Endodermal cell (in vitro differentiated cells): ENCODE data around the gene PPP1R14D. TPM values are rescaled to one million over a fixed set of nuclear protein-coding genes. Genes with fewer than 3 reads are reported as not detected.

ENCODE experiments used
- DNase-seq: peaks from one replicate; pipeline ENCODE4 v3.0.0-alpha.2; 2017
- H3K27ac ChIP-seq: 2 replicates; pipeline ENCODE4 v1.5.1; 2013; ENCODE audit warnings: mild to moderate bottlenecking, low read depth, low read length, moderate library complexity
- H3K27me3 ChIP-seq: 2 replicates; pipeline ENCODE4 v1.6.1; 2013; ENCODE audit warnings: mild to moderate bottlenecking, low read length, moderate library complexity; ENCODE audit not compliant: insufficient read depth, control insufficient read depth, poor library complexity, severe bottlenecking
- H3K36me3 ChIP-seq: 2 replicates; pipeline ENCODE4 v1.7.0; 2013; ENCODE audit warnings: mild to moderate bottlenecking, low read length, moderate library complexity; ENCODE audit not compliant: control insufficient read depth, insufficient read depth
- H3K4me1 ChIP-seq: one replicate; pipeline ENCODE4 v1.7.0; 2013; ENCODE audit warnings: low read length; ENCODE audit not compliant: control insufficient read depth, insufficient read depth
- H3K4me3 ChIP-seq: 2 replicates; pipeline ENCODE4 v1.5.1; 2013; ENCODE audit warnings: mild to moderate bottlenecking, low read length, moderate library complexity
- H3K9ac ChIP-seq: 2 replicates; pipeline ENCODE4 v1.6.1; 2013; ENCODE audit warnings: mild to moderate bottlenecking, low read length, moderate library complexity; ENCODE audit not compliant: poor library complexity, severe bottlenecking; ENCODE audit errors: extremely low read depth
- H3K9me3 ChIP-seq: 2 replicates; pipeline ENCODE4 v1.6.1; 2013; ENCODE audit warnings: mild to moderate bottlenecking, low read length, moderate library complexity; ENCODE audit not compliant: control insufficient read depth
- H3K27ac Mint-ChIP-seq: 2 replicates; pipeline ENCODE4 v1.8.0; 2020; ENCODE audit warnings: mixed read lengths
- H3K27me3 Mint-ChIP-seq: 2 replicates; pipeline ENCODE4 v1.8.0; 2021; ENCODE audit warnings: mild to moderate bottlenecking, mixed read lengths; ENCODE audit not compliant: insufficient read depth
- H3K36me3 Mint-ChIP-seq: 2 replicates; pipeline ENCODE4 v1.8.0; 2020; ENCODE audit warnings: low read depth, mixed read lengths
- H3K4me1 Mint-ChIP-seq: 2 replicates; pipeline ENCODE4 v1.8.0; 2020; ENCODE audit warnings: mixed read lengths
- H3K4me3 Mint-ChIP-seq: 2 replicates; pipeline ENCODE4 v1.8.0; 2020; ENCODE audit warnings: mild to moderate bottlenecking, moderate library complexity, mixed read lengths
- H3K9me3 Mint-ChIP-seq: 2 replicates; pipeline ENCODE4 v1.8.0; 2020; ENCODE audit warnings: mild to moderate bottlenecking, mixed read lengths
- WGBS, 2 experiments: methylation state at CpG; one replicate each; pipeline versions ENCODE4 v1.1.5 to v1.1.7; 2013; ENCODE audit warnings: missing lambda C conversion rate in 2 of 2, mixed read lengths in 1 of 2; ENCODE audit not compliant: insufficient coverage in 1 of 2, insufficient read length in 1 of 2; 5-methylcytosine and 5-hydroxymethylcytosine counted together
- total RNA-seq, 2 donors: library from RNA; stranded (reverse); fragmentation: NEBNext Ultra II Directional in 1 of 2; extraction: Animal tissue kit (Norgen Biotek cat#: 25700) in 1 of 2; gene quantifications; 2 replicates in 1 of 2; 3 replicates in 1 of 2; pipeline ENCODE4 v1.2.1, GENCODE V29; 2021
- TF ChIP-seq, protein P1 (sequence below): fragments of 200-600 bp; sonication (generic); conservative IDR thresholded peaks from 2 replicates; pipeline ENCODE4 v1.5.0; 2021; ENCODE audit warnings: antibody characterized with exemption, mild to moderate bottlenecking

The PPP1R14D gene
- total RNA-seq, 2 donors from 2014 or later, result not detected

DNA sequence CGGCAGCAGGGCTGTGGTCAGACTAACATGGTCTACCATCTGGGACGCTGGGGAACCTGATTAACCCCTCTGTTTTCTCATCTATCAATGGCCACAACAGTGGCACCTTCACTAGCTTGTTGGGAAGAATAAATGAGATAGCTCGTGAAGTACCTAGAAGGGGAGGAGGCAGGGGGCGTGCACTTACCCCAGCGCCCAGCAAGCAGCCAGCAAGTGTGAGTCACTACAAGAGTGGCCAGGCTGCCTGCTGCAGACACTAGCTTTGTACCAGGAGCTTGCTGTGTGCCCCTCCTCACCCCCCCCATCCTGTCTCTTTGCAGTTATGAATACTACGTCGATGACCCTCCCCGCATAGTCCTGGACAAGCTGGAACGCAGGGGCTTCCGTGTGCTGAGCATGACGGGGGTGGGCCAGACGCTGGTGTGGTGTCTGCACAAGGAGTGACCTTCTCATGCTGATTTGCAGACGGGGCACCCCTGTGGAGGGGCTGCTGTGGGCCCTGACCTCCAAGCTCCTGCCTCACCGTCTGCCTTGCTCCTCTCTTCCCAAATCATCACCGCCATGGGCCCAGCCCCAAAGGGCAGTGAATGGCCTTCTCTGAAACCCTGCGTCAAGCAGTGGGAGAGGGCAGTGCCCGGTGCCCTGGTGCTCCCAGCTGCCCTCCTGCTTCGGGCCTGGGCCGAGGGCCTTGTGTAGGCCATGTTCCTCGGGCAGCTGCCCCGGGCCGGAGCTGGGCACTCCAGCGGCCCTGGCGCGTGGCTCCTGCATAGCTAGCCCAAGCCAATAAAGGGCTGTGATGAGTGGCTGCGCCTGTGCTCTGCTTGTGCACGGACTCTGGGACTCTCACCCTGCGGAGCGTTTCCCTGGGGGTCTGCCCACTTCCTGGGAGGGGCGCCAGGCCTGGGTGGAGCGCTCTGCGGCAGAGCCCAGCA is 61.3 kb downstream of the PPP1R14D start:
- H3K9me3 Mint-ChIP-seq, result no peaks in the 10 kb centered on the region
- Histone ChIP-seq H3K36me3 (peaks cover 6% of the 10 kb centered on the region), H3K4me1 (peaks cover 8% of the 10 kb centered on the region), H3K4me3 (no peak overlapping the region), H3K9ac (no peak overlapping the region), H3K27ac (peak overlapping the region; percentile 72), H3K27me3 (no peaks in the 10 kb centered on the region), H3K9me3 (no peaks in the 10 kb centered on the region)
- peak; percentile 82 for DNase-seq
- H3K36me3 Mint-ChIP-seq, result peaks cover 2% of the 10 kb centered on the region
- 74 to 85% methylated on average over 15 to 32 of the region's 32 CpGs for WGBS, 2 experiments
- no peaks in the 10 kb centered on the region for H3K27me3 Mint-ChIP-seq
- H3K4me3 Mint-ChIP-seq, result no peak overlapping the region
- H3K27ac Mint-ChIP-seq, result no peak overlapping the region
- peaks cover 21% of the 10 kb centered on the region for H3K4me1 Mint-ChIP-seq
- TF ChIP-seq, protein P1, sequence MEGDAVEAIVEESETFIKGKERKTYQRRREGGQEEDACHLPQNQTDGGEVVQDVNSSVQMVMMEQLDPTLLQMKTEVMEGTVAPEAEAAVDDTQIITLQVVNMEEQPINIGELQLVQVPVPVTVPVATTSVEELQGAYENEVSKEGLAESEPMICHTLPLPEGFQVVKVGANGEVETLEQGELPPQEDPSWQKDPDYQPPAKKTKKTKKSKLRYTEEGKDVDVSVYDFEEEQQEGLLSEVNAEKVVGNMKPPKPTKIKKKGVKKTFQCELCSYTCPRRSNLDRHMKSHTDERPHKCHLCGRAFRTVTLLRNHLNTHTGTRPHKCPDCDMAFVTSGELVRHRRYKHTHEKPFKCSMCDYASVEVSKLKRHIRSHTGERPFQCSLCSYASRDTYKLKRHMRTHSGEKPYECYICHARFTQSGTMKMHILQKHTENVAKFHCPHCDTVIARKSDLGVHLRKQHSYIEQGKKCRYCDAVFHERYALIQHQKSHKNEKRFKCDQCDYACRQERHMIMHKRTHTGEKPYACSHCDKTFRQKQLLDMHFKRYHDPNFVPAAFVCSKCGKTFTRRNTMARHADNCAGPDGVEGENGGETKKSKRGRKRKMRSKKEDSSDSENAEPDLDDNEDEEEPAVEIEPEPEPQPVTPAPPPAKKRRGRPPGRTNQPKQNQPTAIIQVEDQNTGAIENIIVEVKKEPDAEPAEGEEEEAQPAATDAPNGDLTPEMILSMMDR, result no peak

DNA sequence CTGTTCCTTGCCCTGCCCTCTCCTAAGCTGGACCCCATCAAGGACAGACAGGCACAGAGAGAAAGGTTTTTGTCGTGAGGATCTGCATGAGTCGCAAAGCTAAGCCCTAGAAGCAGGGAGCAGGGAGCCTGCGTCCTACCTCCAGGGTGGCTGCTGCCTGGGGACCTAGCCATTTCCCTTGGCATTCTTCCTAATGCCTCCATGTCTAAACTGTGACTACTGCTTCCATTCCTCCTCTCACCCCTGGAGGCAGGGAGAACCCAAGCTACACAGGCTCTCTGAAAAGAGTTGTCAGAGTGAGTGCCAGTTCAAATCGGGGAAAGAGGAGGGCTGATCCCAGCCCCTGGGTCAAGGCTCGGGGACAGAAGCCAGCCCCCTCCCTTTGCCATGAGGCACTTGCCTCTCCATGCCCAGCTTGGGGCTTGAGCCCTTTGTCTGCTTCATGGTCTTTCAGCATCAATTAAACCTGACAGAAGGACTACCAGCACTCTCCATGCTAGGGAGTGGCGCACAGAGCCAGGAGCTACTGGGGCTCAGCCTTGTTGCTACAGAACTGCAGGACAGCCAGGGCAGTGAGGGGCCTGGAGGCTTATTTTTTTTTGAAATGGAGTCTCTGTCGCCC is 62.2 kb downstream of the PPP1R14D start:
- H3K4me3 Mint-ChIP-seq, result no peak overlapping the region
- peaks cover 21% of the 10 kb centered on the region for H3K4me1 Mint-ChIP-seq
- H3K36me3 Mint-ChIP-seq, result no peaks in the 10 kb centered on the region
- H3K27me3 Mint-ChIP-seq, result no peaks in the 10 kb centered on the region
- no peak overlapping the region for H3K9ac ChIP-seq
- H3K27ac Mint-ChIP-seq, result no peak overlapping the region
- no peaks in the 10 kb centered on the region for H3K9me3 Mint-ChIP-seq
- H3K27me3 ChIP-seq, result no peaks in the 10 kb centered on the region
- peaks cover 6% of the 10 kb centered on the region for H3K36me3 ChIP-seq
- DNase-seq, result no peak
- H3K4me1 ChIP-seq, result peaks cover 8% of the 10 kb centered on the region
- H3K9me3 ChIP-seq, result no peaks in the 10 kb centered on the region
- H3K4me3 ChIP-seq, result no peak overlapping the region
- TF ChIP-seq, protein P1, result no peak
- WGBS, 2 experiments, result 64 to 79% methylated on average over 3 to 7 of the region's 7 CpGs
- peak overlapping the region; percentile 72 for H3K27ac ChIP-seq

Other genes with a start within 250 kb of the PPP1R14D start
- gene KNL1, start 234.5 kb downstream of the PPP1R14D start, total RNA-seq, result 10 to 100 TPM; 17.6 to 32.6 TPM
- gene RAD51, start 133.5 kb downstream of the PPP1R14D start, total RNA-seq, result 10 to 100 TPM; 34.1 to 50.9 TPM
- 10 to 100 TPM; 15.7 to 23.5 TPM for gene RMDN3, start 73.5 kb downstream of the PPP1R14D start, total RNA-seq
- gene GCHFR, start 64.6 kb downstream of the PPP1R14D start, total RNA-seq, result 10 to 100 TPM; 33.6 to 47.1 TPM
- under 1 TPM; 0.46 to 0.57 TPM for gene C15orf62, start 58.7 kb downstream of the PPP1R14D start, total RNA-seq
- gene ZFYVE19, start 21.6 kb downstream of the PPP1R14D start, total RNA-seq, result 10 to 100 TPM; 15.6 to 15.9 TPM
- gene DNAJC17, start 21.2 kb downstream of the PPP1R14D start, total RNA-seq, result 10 to 100 TPM; 34.0 to 41.0 TPM
- gene SPINT1, start 15.3 kb upstream of the PPP1R14D start, total RNA-seq, result 100 to 1,000 TPM; 129 to 141 TPM
- 1 to 10 TPM; 1.8 to 2.8 TPM for gene RHOV, start 45.5 kb upstream of the PPP1R14D start, total RNA-seq
- 10 to 100 TPM; 26.6 to 29.0 TPM for gene VPS18, start 65.7 kb upstream of the PPP1R14D start, total RNA-seq
- gene DLL4, start 100.6 kb upstream of the PPP1R14D start, total RNA-seq, result under 1 TPM; 0.20 to 0.64 TPM
- 1 to 10 TPM; 6.8 to 9.0 TPM for gene CHAC1, start 124.8 kb upstream of the PPP1R14D start, total RNA-seq